ENCODE measurements around the gene ZNF329.

GRCh38 chr19:58084596-58085347, 65.8 kb downstream of the ZNF329 start:
- TF ChIP-seq ZBTB33 (IDR thresholded peaks at IDR 0.05; ENCODE audit: borderline replicate concordance, low read depth): no peak
- TF ChIP-seq RAD21 (IDR thresholded peaks at IDR 0.05; ENCODE audit: low read length): no peak
- TF ChIP-seq CTCF (IDR thresholded peaks at IDR 0.05): no peak
- no peak for TF ChIP-seq EZH2phosphoT487 (IDR thresholded peaks at IDR 0.05; ENCODE audit: borderline replicate concordance, low read depth)
